Measurements from ENCODE around the gene CSNK2B. TPM values are rescaled to one million over a fixed set of nuclear protein-coding genes. Genes with fewer than 3 reads are reported as not detected.
A peak's percentile ranks its signal among the peaks of the same experiment; 100 is the strongest.

Gene CSNK2B
- total RNA-seq, 3 donors from 2014 or later (not counting 1 experiment from before 2014, with no cell fraction given), result 140 to 157 (median 141) TPM

GRCh38 chr6:31651602-31652191 is 14.2 kb upstream of the CSNK2B start:
- Histone ChIP-seq H3K4me3 (ENCODE audit: low read length) (peak overlapping the region; percentile 90), H3K36me3 (ENCODE audit: control insufficient read depth, insufficient read depth, low read length) (peaks cover 32% of the 10 kb centered on the region), H3K27ac (ENCODE audit: low read length) (peak overlapping the region; percentile 99), H3K4me1 (ENCODE audit: control insufficient read depth, insufficient read depth, low read length) (peaks cover 21% of the 10 kb centered on the region), H3K9me3 (ENCODE audit: control insufficient read depth, insufficient read depth, low read length) (no peaks in the 10 kb centered on the region), H3K27me3 (ENCODE audit: control insufficient read depth, insufficient read depth, low read length) (no peaks in the 10 kb centered on the region)
- Mint-ChIP-seq H3K27me3 (ENCODE audit: low read depth in 2 of 2) (no peaks in the 10 kb centered on the region), H3K36me3 (no peaks in the 10 kb centered on the region), H3K27ac (peak overlapping the region; percentile 95 to 96), H3K9me3 (no peaks in the 10 kb centered on the region), H3K4me1 (peaks cover 42 to 51% of the 10 kb centered on the region in 2 donors), H3K4me3 (peak overlapping the region; percentile 95)
- DNase-seq (no peak), ATAC-seq (peak; percentile 27 to 48 (median 45))
- no peak for TF ChIP-seq CTCF (IDR thresholded peaks at IDR 0.05)
- WGBS (ENCODE audit: insufficient coverage), result 2% methylated on average over 29 of the region's 29 CpGs
- intact Hi-C loops (cut with micrococcal nuclease), result loop anchor here (1.0 to 5.0 kb wide), 7 partner anchors 9 to 183 kb away; partner anchors contain the start of genes ABHD16A, ATP6V1G2, C6orf47 and CLIC1

- ATAC-seq, result peak; percentile 72 to 84 (median 73)
- no peaks in the 10 kb centered on the region for H3K36me3 Mint-ChIP-seq
- 11% methylated on average over 37 of the region's 37 CpGs for WGBS (ENCODE audit: insufficient coverage)
Measured at GRCh38 chr6:31652925-31653724, 12.8 kb upstream of the CSNK2B start.

GRCh38 chr6:31654574-31655348 is 11.1 kb upstream of the CSNK2B start:
- H3K36me3 ChIP-seq (ENCODE audit: control insufficient read depth, insufficient read depth, low read length), result peaks cover 15% of the 10 kb centered on the region
- no peak for TF ChIP-seq CTCF (IDR thresholded peaks at IDR 0.05)
- no peaks in the 10 kb centered on the region for H3K9me3 ChIP-seq (ENCODE audit: control insufficient read depth, insufficient read depth, low read length)
- Mint-ChIP-seq H3K27ac (peak overlapping the region in 1 of 2 donors; percentile 47), H3K27me3 (ENCODE audit: low read depth in 2 of 2) (no peaks in the 10 kb centered on the region), H3K4me1 (peaks cover 60 to 70% of the 10 kb centered on the region in 2 donors), H3K4me3 (no peak overlapping the region), H3K9me3 (no peaks in the 10 kb centered on the region), H3K36me3 (no peaks in the 10 kb centered on the region)
- peaks cover 48% of the 10 kb centered on the region for H3K4me1 ChIP-seq (ENCODE audit: control insufficient read depth, insufficient read depth, low read length)
- H3K27ac ChIP-seq (ENCODE audit: low read length), result no peak overlapping the region
- DNase-seq, result no peak
- WGBS (ENCODE audit: insufficient coverage), result 93% methylated on average over 7 of the region's 8 CpGs
- H3K4me3 ChIP-seq (ENCODE audit: low read length), result no peak overlapping the region
- no peak for ATAC-seq
- no peaks in the 10 kb centered on the region for H3K27me3 ChIP-seq (ENCODE audit: control insufficient read depth, insufficient read depth, low read length)
- intact Hi-C loops (cut with micrococcal nuclease), result loop anchor here (5.0 kb wide), 2 partner anchors 48 to 83 kb away; partner anchors contain the start of genes ABHD16A and CLIC1

More at GRCh38 chr6:31652925-31653724, 12.8 kb upstream of the CSNK2B start:
- no peaks in the 10 kb centered on the region for H3K9me3 Mint-ChIP-seq
- peak overlapping the region; percentile 99 for H3K27ac ChIP-seq (ENCODE audit: low read length)
- peaks cover 32% of the 10 kb centered on the region for H3K4me1 ChIP-seq (ENCODE audit: control insufficient read depth, insufficient read depth, low read length)
- peak overlapping the region; percentile 90 for H3K4me3 ChIP-seq (ENCODE audit: low read length)
- H3K9me3 ChIP-seq (ENCODE audit: control insufficient read depth, insufficient read depth, low read length), result no peaks in the 10 kb centered on the region
- intact Hi-C loops (cut with micrococcal nuclease), result loop anchor here (1.0 to 5.0 kb wide), 7 partner anchors 7 to 182 kb away; partner anchors contain the start of genes ABHD16A, ATP6V1G2, C6orf47 and CLIC1
- peaks cover 25% of the 10 kb centered on the region for H3K36me3 ChIP-seq (ENCODE audit: control insufficient read depth, insufficient read depth, low read length)
- no peak for DNase-seq
- no peaks in the 10 kb centered on the region for H3K27me3 Mint-ChIP-seq (ENCODE audit: low read depth in 2 of 2)
- peaks cover 49 to 60% of the 10 kb centered on the region in 2 donors for H3K4me1 Mint-ChIP-seq
- H3K27ac Mint-ChIP-seq, result peak overlapping the region; percentile 95 to 96
- peak overlapping the region; percentile 95 for H3K4me3 Mint-ChIP-seq
- TF ChIP-seq CTCF (IDR thresholded peaks at IDR 0.05), result no peak
- H3K27me3 ChIP-seq (ENCODE audit: control insufficient read depth, insufficient read depth, low read length), result no peaks in the 10 kb centered on the region

Data from natural killer cell (primary cell).